GM21381 (cell line): ENCODE measurements around the gene RPL10L.

Experiments
- ATAC-seq: cut with Tn5 transposase; IDR thresholded peaks from one replicate; pipeline ENCODE4 v1.9.1; 2021; ENCODE audit warnings: mild to moderate bottlenecking, moderate library complexity; ENCODE audit not compliant: unreplicated experiment

The RPL10L gene

DNA sequence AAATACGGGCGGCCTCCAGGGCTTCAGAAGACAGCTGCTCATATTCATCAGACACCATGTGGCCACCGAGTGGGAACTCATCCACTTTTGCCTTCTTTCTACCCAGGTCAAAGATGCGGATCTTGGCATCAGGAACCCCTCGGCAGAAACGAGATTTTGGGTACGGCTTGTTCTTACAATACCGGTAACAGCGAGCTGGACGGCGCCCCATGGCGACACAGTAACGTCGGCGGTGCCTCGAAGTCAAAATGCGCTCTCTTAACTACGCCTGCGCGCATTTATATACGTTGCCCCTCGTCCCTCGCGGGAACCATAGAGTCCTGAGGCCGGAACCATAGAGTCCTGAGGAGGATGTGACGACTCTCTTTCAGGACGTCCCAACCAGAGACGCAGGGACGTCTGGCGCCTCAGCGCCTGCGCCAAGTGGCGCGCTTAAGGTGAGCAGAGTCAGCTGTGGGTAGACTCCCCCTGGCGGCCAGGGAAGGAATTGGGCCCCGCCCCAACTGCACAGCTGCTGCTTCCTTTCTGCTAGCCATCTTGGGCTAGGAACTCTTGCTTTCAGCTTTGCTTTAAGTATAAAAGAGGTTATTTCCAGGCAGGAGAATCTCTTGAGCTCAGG, at the start of gene RPL10L:
RPL10L (minus strand) TSS at position 256 of the 619 bp plus-strand sequence; CDS start at position 211, 45 bp downstream.
- ATAC-seq, result no peak

DNA sequence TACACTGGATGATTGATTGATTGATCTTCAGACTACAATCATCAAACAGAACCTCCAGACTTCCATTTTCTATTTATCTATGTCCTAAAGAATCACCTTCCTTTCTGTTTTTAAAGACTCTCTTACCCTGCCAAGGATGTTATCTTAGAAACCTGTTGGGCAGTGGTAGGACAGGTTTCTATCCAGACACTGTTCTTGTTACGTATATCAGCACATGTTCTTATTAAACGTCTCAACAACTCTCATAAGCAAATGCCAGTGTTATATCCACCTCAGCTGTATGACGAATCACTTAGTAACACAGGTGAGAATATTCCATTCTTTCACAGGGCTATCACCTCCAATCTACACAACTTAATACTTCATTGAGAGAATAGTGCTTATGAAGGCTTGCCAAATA, 40.2 kb upstream of the RPL10L start:
- no peak for ATAC-seq

DNA sequence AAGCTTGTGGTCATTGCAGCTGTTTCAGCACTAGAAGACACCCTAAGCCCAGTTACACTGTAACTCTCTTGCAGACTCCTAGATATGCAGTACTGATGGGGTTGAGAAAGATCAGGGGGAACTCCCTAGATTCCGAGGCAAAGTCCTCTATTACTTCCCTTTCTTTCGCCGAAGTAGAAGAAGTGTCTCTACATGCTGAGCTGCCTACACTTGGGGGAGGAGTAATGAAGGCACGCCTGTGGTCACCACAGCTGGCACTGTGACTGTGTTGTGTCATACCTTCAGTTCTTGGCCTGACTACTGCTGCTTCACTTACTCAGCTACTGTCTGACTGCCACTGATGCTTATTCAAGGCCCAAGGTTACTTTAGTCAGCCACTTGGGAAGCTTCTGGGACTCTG, 35.1 kb upstream of the RPL10L start:
- no peak for ATAC-seq

DNA sequence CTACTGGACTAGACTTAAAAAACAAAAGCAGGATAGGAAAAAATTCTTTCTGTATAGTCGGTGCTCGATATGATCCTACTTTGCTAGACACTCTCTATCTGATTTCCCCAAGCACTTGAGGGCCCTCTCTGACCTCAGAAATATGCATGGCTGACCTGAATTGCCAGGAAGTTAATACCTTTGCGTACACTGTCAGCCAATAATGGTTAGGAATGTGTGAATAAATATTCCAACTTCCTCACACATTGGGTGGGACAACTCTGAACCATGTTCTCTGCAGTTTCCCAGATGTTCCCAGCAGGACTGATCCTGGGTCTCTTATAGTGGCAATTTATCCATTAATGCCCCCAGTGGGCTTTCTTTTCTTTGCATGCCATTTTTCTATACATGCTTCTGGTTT, 20.5 kb upstream of the RPL10L start:
- no peak for ATAC-seq

DNA sequence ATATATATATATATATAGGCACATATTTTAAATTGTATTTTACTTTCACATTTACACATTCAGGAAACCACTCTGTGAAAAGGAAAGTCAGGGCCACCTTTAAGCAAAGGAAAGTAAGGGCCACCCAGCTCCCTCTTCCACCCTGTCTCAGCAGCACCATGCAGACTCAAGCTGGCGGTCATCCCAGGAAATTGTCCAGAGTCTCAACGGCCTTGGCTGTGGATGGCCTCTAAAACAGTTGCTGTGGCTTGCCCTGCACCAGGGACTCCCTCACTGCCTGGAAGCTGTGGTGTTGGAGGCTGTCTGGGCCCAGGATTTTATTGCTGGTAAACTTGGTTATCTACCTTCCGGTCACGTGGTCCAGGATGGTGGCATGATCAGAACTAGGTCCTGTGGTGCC, 11.8 kb upstream of the RPL10L start:
- no peak for ATAC-seq

DNA sequence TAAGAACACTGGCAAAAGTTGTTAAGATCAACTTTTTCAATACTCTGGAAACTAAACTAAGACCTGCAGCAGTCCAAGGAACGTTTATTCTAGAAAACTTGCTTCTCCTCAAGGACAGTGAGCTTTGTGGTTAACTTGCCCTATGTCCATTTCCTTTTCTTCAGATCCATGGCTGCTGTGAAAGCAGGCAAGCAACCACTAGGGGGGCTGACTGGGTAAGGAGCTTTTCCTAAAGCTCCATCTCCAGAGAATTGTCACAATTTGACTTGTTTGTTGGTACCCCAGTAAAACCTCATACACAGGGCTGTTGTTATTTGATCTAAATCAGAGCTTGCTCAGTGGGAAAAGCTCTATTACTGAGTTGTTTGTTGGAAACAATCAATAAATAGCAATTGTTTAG, 10.1 kb upstream of the RPL10L start:
- no peak for ATAC-seq

DNA sequence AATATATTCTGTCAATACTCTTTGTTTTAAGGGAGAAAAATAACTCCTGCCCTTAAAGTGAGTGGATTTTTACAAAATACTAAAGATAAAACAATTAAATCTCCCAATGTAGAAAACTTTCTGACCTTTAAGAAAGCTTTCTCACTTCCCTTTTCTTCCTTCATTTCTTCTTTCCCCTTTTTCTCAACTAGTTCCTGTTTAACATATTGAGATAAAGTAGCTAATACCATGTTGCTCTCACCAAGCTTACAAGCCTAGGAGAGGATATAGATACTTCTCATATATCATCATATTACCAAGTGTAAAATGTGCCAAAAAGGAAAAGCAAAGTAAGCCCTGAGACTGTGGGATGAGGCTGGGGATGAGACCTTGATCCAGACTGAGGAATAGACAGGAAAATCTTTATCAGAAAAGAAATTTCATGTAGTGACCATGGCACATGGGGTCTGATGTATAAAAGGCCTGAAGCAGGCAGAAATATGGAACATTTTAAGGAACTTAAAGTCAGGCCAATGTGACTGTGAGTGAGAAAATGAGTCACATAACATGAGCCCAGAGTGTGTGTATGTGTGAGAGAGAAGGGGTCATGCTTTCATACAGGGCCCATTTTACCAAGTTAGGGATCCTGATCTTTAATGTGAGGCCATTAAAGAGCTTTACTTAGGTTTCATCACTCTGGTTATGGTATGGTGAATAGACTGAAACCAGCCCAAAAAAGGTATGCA, 1.6 kb upstream of the RPL10L start:
- ATAC-seq, result no peak

DNA sequence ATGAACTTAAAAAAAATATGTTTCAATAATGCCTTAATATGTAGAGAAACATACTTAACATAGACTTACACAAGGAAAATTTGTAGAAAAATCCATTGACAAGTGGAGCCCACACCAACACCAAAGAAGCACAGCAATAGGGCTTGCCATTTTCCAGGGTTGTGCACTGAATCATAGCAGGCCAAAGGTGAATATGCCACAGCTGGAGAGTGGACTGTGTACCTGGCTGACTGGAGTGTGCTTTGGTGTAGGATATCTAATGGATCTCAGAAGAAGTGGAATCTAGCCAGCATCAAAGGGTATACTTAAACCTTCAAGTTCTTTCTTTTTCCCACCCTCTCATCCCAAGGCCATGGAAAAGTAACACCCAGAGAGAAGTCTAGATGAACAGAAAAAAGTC, 4.8 kb downstream of the RPL10L start:
- no peak for ATAC-seq

DNA sequence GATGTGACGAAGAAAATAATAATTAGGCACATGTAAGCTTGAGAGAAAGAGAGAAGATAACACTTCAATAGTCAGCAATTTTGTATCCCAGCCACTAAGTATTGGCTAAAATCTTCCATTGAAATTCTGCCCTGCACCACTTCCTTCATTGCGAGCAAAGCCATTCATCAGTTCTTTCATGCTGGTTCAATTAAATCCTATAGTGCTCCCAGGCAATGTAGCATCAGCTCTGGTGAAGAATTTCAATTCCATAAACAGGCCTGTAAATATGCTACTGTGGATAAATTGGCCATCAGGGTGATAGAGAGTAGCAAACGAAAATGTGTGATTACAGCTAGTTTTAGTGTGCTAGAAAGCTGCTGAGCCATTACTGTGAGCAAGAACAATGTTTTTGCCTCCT, 24.7 kb downstream of the RPL10L start:
- ATAC-seq, result no peak
